T-cell (primary cell): ENCODE results near the gene AGAP1. TPM values are rescaled to one million over a fixed set of nuclear protein-coding genes. Genes with fewer than 3 reads are reported as not detected.

Experiments used
- ATAC-seq, 4 experiments: fragments of 200-7000 bp in 3 of 4; fragments of 150-1000 bp in 1 of 4; cut with Tn5 transposase; replicated peaks in 1 of 4; 1 replicate in 3 of 4; 2 replicates in 1 of 4; pipeline ENCODE4 v1.10.0; 2021; ENCODE audit warnings: moderate library complexity in 3 of 4, mild to moderate bottlenecking in 2 of 4, moderate number of reproducible peaks in 1 of 4
- CTCF ChIA-PET, 2 donors: fragments of 300-600 bp; sonication (Branson Sonifier 250); formaldehyde crosslinking; loops; one replicate each; lab custom pipeline; 2022; ENCODE audit warnings: antibody characterized with exemption in 2 of 2; lab: Charles Lee
- POLR2A ChIA-PET, 2 donors: fragments of 300-600 bp; sonication (Branson Sonifier 250); formaldehyde crosslinking; loops; one replicate each; lab custom pipeline; 2022; ENCODE audit warnings: antibody characterized with exemption in 2 of 2; lab: Charles Lee
- DNase-seq, 35 experiments: peaks; one replicate each; pipeline versions ENCODE4 v3.0.0 to v3.0.0-alpha.2; 2013 to 2023
- H3K27ac ChIP-seq: one replicate; pipeline ENCODE4 v1.5.1; 2013; ENCODE audit warnings: low read length
- H3K27me3 ChIP-seq, 2 experiments: replicated peaks in 1 of 2; 1 replicate in 1 of 2; 2 replicates in 1 of 2; pipeline versions ENCODE4 v1.6.1 to v1.7.0; 2013; ENCODE audit warnings: low read length in 1 of 2, mixed read lengths in 1 of 2; ENCODE audit not compliant: control insufficient read depth in 2 of 2, insufficient read depth in 2 of 2; ENCODE audit errors: extremely low read depth in 1 of 2
- H3K36me3 ChIP-seq, 2 donors: 1 replicate in 1 of 2; 2 replicates in 1 of 2; pipeline versions ENCODE4 v1.6.1 to v1.7.0; 2013; ENCODE audit warnings: low read length in 1 of 2; ENCODE audit not compliant: control insufficient read depth in 2 of 2, insufficient read depth in 1 of 2; ENCODE audit errors: extremely low read depth in 1 of 2
- H3K4me1 ChIP-seq, 2 experiments: 1 replicate in 1 of 2; 2 replicates in 1 of 2; pipeline versions ENCODE4 v1.6.1 to v1.7.0; 2013; ENCODE audit warnings: low read length in 2 of 2, mixed read lengths in 1 of 2; ENCODE audit not compliant: insufficient read depth in 2 of 2, control insufficient read depth in 1 of 2; ENCODE audit errors: extremely low read depth in 1 of 2
- H3K4me3 ChIP-seq, 2 donors: 1 replicate in 1 of 2; 2 replicates in 1 of 2; pipeline versions ENCODE4 v1.5.1 to v1.7.0; 2013; ENCODE audit warnings: mild to moderate bottlenecking in 2 of 2, low read length in 1 of 2, moderate library complexity in 1 of 2; ENCODE audit not compliant: control insufficient read depth in 1 of 2; ENCODE audit errors: extremely low read depth in 1 of 2
- H3K9me3 ChIP-seq: 2 replicates; pipeline ENCODE4 v1.7.0; 2013
- H3K27ac Mint-ChIP-seq, 2 donors: one replicate each; pipeline ENCODE4 v1.8.0; 2020 to 2021; ENCODE audit warnings: mild to moderate bottlenecking in 2 of 2, mixed read lengths in 2 of 2
- H3K27me3 Mint-ChIP-seq, 2 donors: one replicate each; pipeline ENCODE4 v1.8.0; 2021 to 2022; ENCODE audit warnings: mixed read lengths in 2 of 2
- H3K36me3 Mint-ChIP-seq: one replicate; pipeline ENCODE4 v1.8.0; 2021; ENCODE audit warnings: mixed read lengths
- H3K4me1 Mint-ChIP-seq, 3 donors: one replicate each; pipeline ENCODE4 v1.8.0; 2020 to 2022; ENCODE audit warnings: mixed read lengths in 3 of 3, mild to moderate bottlenecking in 1 of 3
- H3K4me3 Mint-ChIP-seq, 3 donors: one replicate each; pipeline ENCODE4 v1.8.0; 2020 to 2022; ENCODE audit warnings: mild to moderate bottlenecking in 3 of 3, mixed read lengths in 3 of 3, moderate library complexity in 3 of 3
- H3K9me3 Mint-ChIP-seq, 3 donors: one replicate each; pipeline ENCODE4 v1.8.0; 2020 to 2022; ENCODE audit warnings: mixed read lengths in 3 of 3
- WGBS: methylation state at CpG from one replicate; pipeline ENCODE4 v1.1.5; 2013; ENCODE audit warnings: missing lambda C conversion rate; ENCODE audit not compliant: insufficient coverage; 5-methylcytosine and 5-hydroxymethylcytosine counted together
- total RNA-seq, 35 experiments: library from RNA in 6 of 35; stranded (reverse) in 6 of 35; fragments of 120-200 nt in 1 of 35; gene quantifications; one replicate each; pipeline versions ENCODE4 v1.2.1 to v1.2.4 and lab custom pipeline; 2013 to 2026

Gene AGAP1
- total RNA-seq, 5 donors from 2014 or later (not counting 1 experiment from before 2014, with no cell fraction given), result 3.9 to 15.6 (median 5.2) TPM

GRCh38 chr2:235930701-235931100, 436.9 kb downstream of the AGAP1 start:
- Mint-ChIP-seq H3K27me3 (peaks cover 2 to 4% of the 10 kb centered on the region in 2 donors), H3K27ac (no peak overlapping the region), H3K4me1 (no peaks in the 10 kb centered on the region), H3K9me3 (no peaks in the 10 kb centered on the region), H3K4me3 (no peak overlapping the region), H3K36me3 (no peaks in the 10 kb centered on the region)
- Histone ChIP-seq H3K36me3 (no peaks in the 10 kb centered on the region), H3K27ac (no peak overlapping the region), H3K4me3 (no peak overlapping the region), H3K27me3 (peaks cover 0 to 2% of the 10 kb centered on the region in 2 experiments), H3K4me1 (no peaks in the 10 kb centered on the region), H3K9me3 (no peaks in the 10 kb centered on the region)
- ATAC-seq (no peak), DNase-seq (no peak)
- POLR2A ChIA-PET, result no interaction called here
- CTCF ChIA-PET, result no interaction called here
- 84% methylated on average over 18 of the region's 19 CpGs for WGBS

- H3K27ac Mint-ChIP-seq, result no peak overlapping the region
- H3K4me1 ChIP-seq, result no peaks in the 10 kb centered on the region
- CTCF ChIA-PET, result no interaction called here
Observed at GRCh38 chr2:235931676-235932075, 437.8 kb downstream of the AGAP1 start.

GRCh38 chr2:235934059-235934773, 440.4 kb downstream of the AGAP1 start:
- Histone ChIP-seq H3K36me3 (no peaks in the 10 kb centered on the region), H3K27me3 (peaks cover 0 to 4% of the 10 kb centered on the region in 2 experiments), H3K9me3 (no peaks in the 10 kb centered on the region), H3K4me3 (no peak overlapping the region), H3K27ac (no peak overlapping the region), H3K4me1 (no peaks in the 10 kb centered on the region)
- Mint-ChIP-seq H3K4me1 (no peaks in the 10 kb centered on the region), H3K4me3 (no peak overlapping the region), H3K27me3 (peaks cover under 1 to 2% of the 10 kb centered on the region in 2 donors), H3K9me3 (peaks cover 0 to 11% (median 9%) of the 10 kb centered on the region in 3 donors), H3K27ac (no peak overlapping the region), H3K36me3 (no peaks in the 10 kb centered on the region)
- DNase-seq (no peak), ATAC-seq (no peak)
- 87% methylated on average over 13 of the region's 15 CpGs for WGBS
- ChIA-PET POLR2A (no interaction called here), CTCF (no interaction called here)

More at GRCh38 chr2:235931676-235932075, 437.8 kb downstream of the AGAP1 start:
- Histone ChIP-seq H3K27ac (no peak overlapping the region), H3K27me3 (peaks cover 0 to 2% of the 10 kb centered on the region in 2 experiments), H3K9me3 (no peaks in the 10 kb centered on the region), H3K36me3 (no peaks in the 10 kb centered on the region), H3K4me3 (no peak overlapping the region)
- Mint-ChIP-seq H3K36me3 (no peaks in the 10 kb centered on the region), H3K9me3 (peaks cover 0 to 8% (median 8%) of the 10 kb centered on the region in 3 donors), H3K27me3 (peaks cover 2 to 4% of the 10 kb centered on the region in 2 donors), H3K4me3 (no peak overlapping the region), H3K4me1 (no peaks in the 10 kb centered on the region)
- 91% methylated on average over 13 of the region's 15 CpGs for WGBS
- POLR2A ChIA-PET, result no interaction called here
- DNase-seq, result no peak
- no peak for ATAC-seq

- Mint-ChIP-seq H3K27me3 (peaks cover 5 to 8% of the 10 kb centered on the region in 2 donors), H3K4me3 (no peak overlapping the region), H3K36me3 (no peaks in the 10 kb centered on the region), H3K27ac (no peak overlapping the region), H3K4me1 (no peaks in the 10 kb centered on the region), H3K9me3 (peaks cover 0 to 11% (median 9%) of the 10 kb centered on the region in 3 donors)
- no peak overlapping the region for H3K27ac ChIP-seq
- WGBS, result 88% methylated on average over 10 of the region's 16 CpGs
- ATAC-seq (no peak), DNase-seq (no peak)
- POLR2A ChIA-PET, result no interaction called here
- CTCF ChIA-PET, result no interaction called here
- no peaks in the 10 kb centered on the region for H3K9me3 ChIP-seq
- no peaks in the 10 kb centered on the region for H3K36me3 ChIP-seq
- peaks cover 0 to 4% of the 10 kb centered on the region in 2 experiments for H3K27me3 ChIP-seq
- no peak overlapping the region for H3K4me3 ChIP-seq
- H3K4me1 ChIP-seq, result no peaks in the 10 kb centered on the region
Observed at GRCh38 chr2:235934774-235935484, 441.1 kb downstream of the AGAP1 start.

- Histone ChIP-seq H3K36me3 (no peaks in the 10 kb centered on the region), H3K9me3 (no peaks in the 10 kb centered on the region), H3K4me1 (no peaks in the 10 kb centered on the region), H3K4me3 (no peak overlapping the region), H3K27ac (no peak overlapping the region), H3K27me3 (peaks cover 0 to 4% of the 10 kb centered on the region in 2 experiments)
- Mint-ChIP-seq H3K27me3 (peaks cover 5 to 9% of the 10 kb centered on the region in 2 donors), H3K9me3 (peaks cover 0 to 11% (median 9%) of the 10 kb centered on the region in 3 donors), H3K27ac (no peak overlapping the region), H3K4me3 (no peak overlapping the region), H3K36me3 (no peaks in the 10 kb centered on the region), H3K4me1 (no peaks in the 10 kb centered on the region)
- no peak for ATAC-seq
- CTCF ChIA-PET, result no interaction called here
- WGBS, result 76% methylated on average over 11 of the region's 13 CpGs
- DNase-seq, result no peak
- POLR2A ChIA-PET, result no interaction called here
Observed at GRCh38 chr2:235935773-235936172, 441.9 kb downstream of the AGAP1 start.

GRCh38 chr2:235936493-235936892, 442.6 kb downstream of the AGAP1 start:
- H3K4me1 ChIP-seq, result no peaks in the 10 kb centered on the region
- Mint-ChIP-seq H3K27ac (no peak overlapping the region), H3K27me3 (peaks cover 5 to 9% of the 10 kb centered on the region in 2 donors), H3K36me3 (no peaks in the 10 kb centered on the region), H3K9me3 (peaks cover 0 to 11% (median 9%) of the 10 kb centered on the region in 3 donors), H3K4me3 (no peak overlapping the region), H3K4me1 (no peaks in the 10 kb centered on the region)
- H3K27me3 ChIP-seq, result peaks cover 0 to 4% of the 10 kb centered on the region in 2 experiments
- ChIA-PET CTCF (interaction anchor here in 1 of 2 donors (0.9 kb wide), 1 partner anchor 464 kb away, joined by 3 read pairs; no protein-coding TSS in a partner anchor), POLR2A (no interaction called here)
- H3K4me3 ChIP-seq, result no peak overlapping the region
- ATAC-seq, result no peak
- H3K9me3 ChIP-seq, result no peaks in the 10 kb centered on the region
- WGBS, result no CpG with 5 or more reads among the region's 8 CpGs
- H3K36me3 ChIP-seq, result no peaks in the 10 kb centered on the region
- H3K27ac ChIP-seq, result no peak overlapping the region
- DNase-seq, result no peak
